ENCODE results near the gene SLC9C1. TPM values are rescaled to one million over a fixed set of nuclear protein-coding genes. Genes with fewer than 3 reads are reported as not detected.

SLC9C1 gene
- total RNA-seq, 1 donor from 2014 or later, result under 0.01 TPM

DNA sequence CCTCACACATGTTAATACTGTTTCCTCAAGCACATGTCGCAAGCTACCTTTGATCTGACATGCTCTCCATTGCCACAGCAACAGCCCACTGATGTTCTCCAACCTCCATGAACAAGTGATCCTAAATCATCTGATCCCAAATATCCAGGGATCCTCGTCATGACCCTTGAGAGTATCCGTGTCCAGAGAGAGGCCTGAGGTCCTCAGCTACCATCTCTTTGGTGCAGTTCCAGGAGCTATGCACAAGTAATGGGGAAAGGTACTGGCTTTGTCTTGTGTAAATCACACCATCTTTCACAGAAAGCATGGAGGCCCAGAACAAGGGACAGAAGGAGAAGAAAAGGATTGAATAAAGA is 163.4 kb downstream of the SLC9C1 start:
- no peak for DNase-seq

GRCh38 chr3:112129925-112130637 is 163.9 kb downstream of the SLC9C1 start:
- no peak for DNase-seq

DNA sequence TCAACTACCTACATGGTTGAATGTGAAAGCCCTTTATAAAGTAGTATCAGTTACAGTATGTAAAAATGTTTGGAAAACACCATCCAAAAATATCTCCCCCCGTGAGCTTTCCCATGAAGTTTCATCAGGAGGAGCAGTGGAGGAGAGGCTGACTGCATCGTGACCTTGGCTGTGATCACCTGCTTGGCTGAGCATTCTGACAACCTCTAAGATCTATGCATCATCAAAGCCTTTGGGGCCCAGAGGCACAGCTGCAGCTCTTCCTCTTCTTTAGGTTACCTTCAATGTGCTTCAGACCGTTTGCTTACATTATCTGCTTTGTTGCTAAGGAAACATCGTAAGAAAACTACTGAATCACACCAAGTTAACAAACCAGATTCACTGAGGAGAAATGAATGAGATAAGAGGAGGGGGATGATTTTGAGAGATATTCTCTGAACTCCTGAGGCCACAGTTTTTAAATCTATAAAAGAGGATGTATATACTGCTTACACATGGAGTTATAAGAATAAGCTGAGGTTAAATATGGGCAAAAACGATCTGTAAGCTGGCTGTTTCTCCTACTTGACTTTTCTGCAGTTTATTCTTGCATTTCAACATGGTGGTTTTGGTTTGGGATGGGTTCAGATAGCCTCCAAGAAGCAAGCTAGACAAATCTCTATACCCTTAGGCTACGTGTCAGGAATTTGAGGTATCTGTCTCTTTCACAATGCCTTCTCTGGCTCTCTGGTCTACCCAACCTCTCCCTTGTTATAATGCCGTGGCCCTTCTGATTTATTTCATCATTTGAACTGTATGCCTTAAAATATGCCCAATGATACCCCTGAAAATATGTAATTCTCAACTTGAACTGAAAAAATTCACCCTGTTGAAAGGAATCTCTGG is 164.9 kb downstream of the SLC9C1 start:
- no peak for DNase-seq

- DNase-seq, result no peak
Measured at GRCh38 chr3:112127522-112128494, 166.2 kb downstream of the SLC9C1 start.

- no peak for DNase-seq
Measured at GRCh38 chr3:112126511-112126911, 167.5 kb downstream of the SLC9C1 start.

DNA sequence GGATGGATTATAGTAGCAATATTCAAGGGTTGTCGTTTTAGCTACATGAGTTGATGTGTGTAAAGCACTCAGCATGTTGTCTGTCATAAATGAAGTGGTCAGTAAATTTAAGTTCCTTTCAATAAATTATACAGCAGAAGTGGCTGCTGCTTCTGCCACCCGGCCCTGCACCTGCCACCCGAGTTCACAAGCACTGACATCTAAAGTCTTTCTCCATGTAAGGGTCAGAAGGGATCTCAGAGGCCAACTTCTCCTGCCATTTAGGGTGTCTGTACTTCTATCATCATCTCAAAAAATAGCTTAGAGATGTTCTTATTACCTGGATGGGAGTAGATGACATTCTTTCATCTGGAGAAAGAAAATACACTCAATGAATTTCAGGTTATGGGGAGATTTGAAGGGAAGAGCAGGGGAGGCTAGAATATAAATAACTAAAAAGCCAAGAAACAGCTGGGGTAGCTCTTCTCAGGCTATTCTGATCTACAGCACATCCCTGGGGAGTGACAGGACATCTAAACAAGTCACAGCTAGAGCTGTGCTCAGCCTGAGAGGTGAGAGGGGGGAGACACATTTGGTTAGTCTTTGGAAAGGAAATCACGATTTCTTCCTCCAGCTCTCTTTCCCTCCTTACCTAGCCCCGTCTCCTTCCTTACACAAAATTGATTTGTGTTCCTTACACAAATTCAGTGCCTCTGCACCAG is 169.0 kb downstream of the SLC9C1 start:
- no peak for DNase-seq

DNA sequence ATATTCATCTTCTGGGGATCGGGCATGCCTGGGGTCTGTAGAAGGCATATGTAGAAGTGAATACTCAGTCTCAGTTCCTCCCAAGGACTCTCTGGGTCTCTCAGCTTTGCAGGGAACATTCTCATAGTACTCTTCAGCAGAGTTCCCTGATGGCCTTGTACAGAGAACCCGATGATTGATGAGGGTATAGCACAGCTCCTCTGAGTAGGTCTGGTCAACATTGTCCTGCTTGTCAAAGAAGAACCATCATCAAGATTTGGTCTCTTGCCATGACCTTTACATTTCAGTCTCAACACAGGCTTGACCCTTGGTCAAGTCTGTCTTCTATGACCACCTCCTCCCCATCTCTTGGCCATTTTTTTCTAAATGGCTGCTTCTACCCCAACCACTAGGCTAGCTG is 170.5 kb downstream of the SLC9C1 start:
- DNase-seq, result no peak

GRCh38 chr3:112122870-112123269 is 171.1 kb downstream of the SLC9C1 start:
- no peak for DNase-seq

- DNase-seq, result no peak
Measured at GRCh38 chr3:112121577-112122547, 172.2 kb downstream of the SLC9C1 start.

DNA sequence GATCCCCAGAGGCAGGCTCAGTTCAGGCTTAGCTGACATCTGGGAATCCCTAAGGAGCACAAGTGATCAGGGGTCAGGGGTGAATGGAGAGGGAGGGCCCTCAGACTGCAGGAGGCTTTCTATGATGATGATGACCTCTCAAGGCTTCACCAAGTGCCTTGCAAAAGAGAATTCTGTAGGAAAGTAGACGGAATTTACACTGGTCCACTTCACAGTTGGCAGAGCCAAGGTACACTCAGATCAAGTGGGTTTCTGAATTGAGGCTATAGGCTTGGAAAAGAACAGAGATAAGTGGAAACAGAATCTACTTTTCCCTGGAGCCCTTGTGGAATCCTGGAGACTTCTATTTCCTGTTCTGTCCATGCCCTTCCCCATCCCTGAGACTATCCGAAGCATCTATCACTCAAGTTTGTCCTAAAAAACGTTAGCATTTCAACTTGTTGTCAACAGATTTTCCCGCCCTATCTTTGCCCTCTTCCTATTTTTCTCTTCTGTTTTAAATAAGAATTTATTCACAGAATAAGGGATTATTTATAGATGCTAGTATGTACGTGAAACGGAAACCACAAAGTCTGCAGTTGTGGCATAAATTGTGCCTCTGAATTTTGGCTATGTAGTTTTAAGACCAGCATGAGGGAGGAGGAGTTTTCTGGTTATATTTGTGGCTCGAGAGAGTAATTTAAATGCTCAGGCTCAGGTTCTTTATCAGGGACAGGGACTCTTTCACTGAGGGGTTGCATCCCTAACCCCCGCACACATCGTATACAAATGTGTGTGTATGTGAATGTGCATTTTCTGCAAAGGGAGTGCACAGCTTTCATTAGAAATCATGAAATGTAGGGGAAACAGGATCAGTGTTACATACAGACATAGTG is 173.8 kb downstream of the SLC9C1 start:
- DNase-seq, result no peak

DNA sequence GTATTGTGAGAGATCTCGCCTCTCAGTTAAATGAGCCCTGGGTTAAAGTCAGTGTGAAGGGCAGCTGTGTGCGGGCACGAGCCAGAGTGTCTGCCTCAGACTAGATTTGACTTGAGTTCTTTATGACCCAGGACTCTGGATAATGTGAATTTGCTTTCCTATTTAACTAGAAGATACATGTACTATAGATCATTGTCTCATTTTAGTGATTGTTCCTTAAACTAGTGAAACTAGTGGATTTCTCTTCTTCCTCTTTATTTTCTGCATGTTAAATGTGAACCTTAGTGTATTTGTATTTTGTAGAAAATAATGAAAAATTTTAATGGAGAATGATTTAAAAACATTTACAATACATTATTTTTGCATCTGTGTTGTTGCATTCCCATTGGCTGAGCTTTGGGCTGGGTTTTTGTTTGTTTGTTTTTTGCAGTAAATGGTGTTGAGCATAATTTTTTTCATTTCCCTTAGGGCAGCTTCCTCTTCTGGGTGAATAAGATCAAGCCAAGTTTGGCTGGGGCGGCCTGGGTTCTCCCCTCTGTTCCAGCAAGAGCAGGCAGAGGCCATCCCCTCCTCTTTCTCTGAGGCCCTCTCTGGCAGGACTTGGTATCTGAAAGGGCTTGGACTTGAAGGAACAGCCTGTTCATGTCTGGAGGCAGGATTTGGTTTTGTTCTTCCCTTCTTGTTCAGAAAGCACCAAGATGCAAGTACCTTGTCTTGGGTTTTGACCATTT is 176.0 kb downstream of the SLC9C1 start:
- DNase-seq, result no peak

- DNase-seq, result no peak
Measured at GRCh38 chr3:112117415-112117814, 176.6 kb downstream of the SLC9C1 start.

DNA sequence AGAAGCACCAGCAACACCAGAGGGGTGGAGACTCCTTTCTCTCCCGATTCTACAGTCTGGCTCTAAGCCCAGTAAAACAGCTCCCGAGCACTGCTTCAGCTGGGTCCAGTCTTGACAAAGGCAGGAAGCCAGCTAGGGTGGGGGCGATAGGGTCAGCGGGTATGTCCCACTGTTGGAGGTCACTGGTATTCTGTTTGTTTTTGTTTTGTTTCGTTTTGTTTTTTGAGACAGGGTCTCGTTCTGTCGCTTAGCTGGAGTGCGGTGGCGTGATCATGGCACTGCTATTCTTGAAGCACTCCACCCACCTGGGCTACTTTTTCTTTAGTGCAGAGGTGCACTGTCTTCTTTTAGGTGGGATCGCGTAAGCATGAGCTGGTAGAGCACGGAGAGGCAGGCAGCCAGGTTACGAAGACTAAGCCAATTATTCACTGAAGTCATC is 177.2 kb downstream of the SLC9C1 start:
- no peak for DNase-seq

DNA sequence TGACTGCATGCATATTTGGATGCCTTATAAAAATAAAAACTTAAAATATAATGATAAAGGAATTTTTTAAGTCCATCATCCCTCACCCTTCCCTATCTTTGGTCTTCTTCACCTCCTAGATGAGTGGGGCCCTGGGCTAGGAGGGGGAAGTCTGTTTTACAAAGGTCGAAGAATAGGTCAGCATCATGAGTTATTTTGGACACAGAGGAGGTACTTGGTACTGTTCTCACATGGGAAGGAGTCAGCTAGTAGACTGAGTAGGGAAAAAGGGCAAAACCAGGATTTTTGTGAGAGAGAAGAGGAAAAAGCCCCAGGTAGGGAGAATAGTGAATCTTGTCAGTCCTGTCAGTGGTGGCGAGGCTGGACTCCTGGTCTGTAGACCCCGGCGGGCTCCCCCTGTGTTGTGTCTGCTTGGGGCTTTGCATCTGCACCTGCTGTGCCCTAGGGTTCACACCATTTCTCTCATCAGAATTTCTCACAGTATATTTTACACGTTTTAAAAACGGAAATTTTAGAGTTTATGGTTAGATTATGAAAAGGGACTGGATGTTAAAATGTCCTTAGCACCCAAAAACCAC is 178.1 kb downstream of the SLC9C1 start:
- DNase-seq, result no peak

DNA sequence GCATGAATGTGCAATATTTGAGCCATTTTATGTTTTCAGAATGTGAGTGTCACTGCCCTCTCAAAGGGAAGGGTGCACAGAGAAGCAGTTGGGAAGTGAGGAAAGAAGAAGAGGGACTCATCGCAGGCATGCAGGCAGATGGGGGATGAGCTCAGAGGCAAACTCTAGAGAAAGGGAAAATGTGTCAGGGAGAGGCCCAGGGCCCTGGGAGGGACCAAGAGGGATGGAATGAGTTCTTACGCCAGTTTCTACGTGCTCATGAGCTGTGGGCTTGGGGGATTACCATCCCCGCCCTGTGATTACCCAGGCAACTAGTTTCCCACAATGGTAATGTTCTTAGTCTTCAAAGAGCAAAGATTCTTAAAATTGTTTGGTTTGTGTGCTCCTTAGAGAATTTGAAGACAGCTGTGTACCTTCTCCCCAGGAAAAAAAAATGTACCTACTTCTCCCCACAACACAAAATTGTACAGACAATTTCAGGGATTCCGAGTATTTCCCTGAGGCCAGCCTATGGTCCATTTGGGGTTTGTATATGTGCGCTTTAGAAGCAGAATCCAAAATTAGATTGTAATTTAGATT is 178.8 kb downstream of the SLC9C1 start:
- no peak for DNase-seq

DNA sequence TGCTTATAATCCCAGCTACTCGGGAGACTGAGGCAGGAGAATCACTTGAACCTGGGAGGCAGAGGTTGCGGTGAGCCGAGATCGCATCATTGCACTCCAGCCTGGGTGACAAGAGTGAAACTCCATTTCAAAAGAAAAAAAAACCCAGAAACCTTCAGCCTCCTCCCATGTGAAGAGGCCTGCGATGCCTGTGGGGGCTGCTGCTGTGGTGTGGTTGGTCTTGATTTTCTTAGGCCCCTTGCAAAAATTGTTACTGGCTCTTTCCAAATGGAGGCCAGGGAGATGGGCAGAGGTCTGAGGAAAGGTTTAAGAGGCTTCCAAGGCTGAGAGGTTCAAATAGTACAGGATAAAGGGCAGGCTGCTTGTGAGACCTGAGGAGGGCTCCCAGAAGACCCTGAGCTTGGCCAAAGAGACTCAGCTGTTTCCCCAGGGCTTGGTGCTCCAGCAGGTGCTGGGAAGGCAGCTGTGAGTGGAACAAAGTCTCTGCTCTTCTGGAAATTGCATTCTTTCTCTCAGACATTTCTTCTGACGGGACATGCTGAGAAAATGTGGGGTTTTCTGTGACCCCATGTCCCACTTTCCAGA is 179.3 kb downstream of the SLC9C1 start:
- no peak for DNase-seq

- no peak for DNase-seq
Measured at GRCh38 chr3:112111785-112112402, 182.1 kb downstream of the SLC9C1 start.
